NCI-H2029 treated with DMSO at 0.1 percent for 48 hours (cell line): Measurements from ENCODE around the gene PID1.

Source experiments
- DNase-seq: peaks from one replicate; lab custom pipeline; 2025; lab: John Stamatoyannopoulos, UW

PID1 gene

GRCh38 chr2:229022071-229022470, 249.0 kb downstream of the PID1 start:
- no peak for DNase-seq

GRCh38 chr2:229009816-229010215, 261.3 kb downstream of the PID1 start:
- no peak for DNase-seq

GRCh38 chr2:229003256-229003655, 267.8 kb downstream of the PID1 start:
- DNase-seq, result no peak

GRCh38 chr2:229001196-229001595, 269.9 kb downstream of the PID1 start:
- no peak for DNase-seq

- DNase-seq, result no peak
Observed at GRCh38 chr2:228999326-228999725, 271.8 kb downstream of the PID1 start.

- no peak for DNase-seq
Observed at GRCh38 chr2:228988786-228989185, 282.3 kb downstream of the PID1 start.

- no peak for DNase-seq
Observed at GRCh38 chr2:228987441-228988155, 283.5 kb downstream of the PID1 start.

- no peak for DNase-seq
Observed at GRCh38 chr2:228986961-228987360, 284.1 kb downstream of the PID1 start.

- DNase-seq, result no peak
Observed at GRCh38 chr2:228983700-228984099, 287.4 kb downstream of the PID1 start.

- no peak for DNase-seq
Observed at GRCh38 chr2:228974169-228974568, 296.9 kb downstream of the PID1 start.
